CD14-positive monocyte (primary cell): ENCODE results near the gene BUD13. TPM values are rescaled to one million over a fixed set of nuclear protein-coding genes. Genes with fewer than 3 reads are reported as not detected.

Experiments used
- DNase-seq, 3 donors: peaks; one replicate each; pipeline ENCODE4 v3.0.0-alpha.2; 2011 to 2022
- H2AFZ ChIP-seq: 2 replicates; pipeline ENCODE4 v1.6.0; 2012; ENCODE audit warnings: mild to moderate bottlenecking, low read depth, low read length, inconsistent platforms; ENCODE audit not compliant: insufficient read depth, poor library complexity, severe bottlenecking
- H3K27ac ChIP-seq, 2 donors: 1 replicate in 1 of 2; 2 replicates in 1 of 2; pipeline ENCODE4 v1.5.1; 2012 to 2013; ENCODE audit warnings: low read length in 2 of 2, control low read depth in 1 of 2, inconsistent platforms in 1 of 2, low read depth in 1 of 2, mild to moderate bottlenecking in 1 of 2
- H3K27me3 ChIP-seq, 2 donors: one replicate each; pipeline versions ENCODE4 v1.6.0 to v1.6.1; 2011 to 2013; ENCODE audit warnings: low read length in 2 of 2; ENCODE audit not compliant: control insufficient read depth in 2 of 2, insufficient read depth in 2 of 2
- H3K36me3 ChIP-seq, 2 donors: replicated peaks in 1 of 2; 1 replicate in 1 of 2; 2 replicates in 1 of 2; pipeline versions ENCODE4 v1.5.1 to v1.6.1; 2012 to 2013; ENCODE audit warnings: low read length in 2 of 2, control low read depth in 1 of 2, inconsistent platforms in 1 of 2, mild to moderate bottlenecking in 1 of 2; ENCODE audit not compliant: insufficient read depth in 2 of 2, control insufficient read depth in 1 of 2
- H3K4me1 ChIP-seq, 2 donors: 1 replicate in 1 of 2; 2 replicates in 1 of 2; pipeline versions ENCODE4 v1.5.1 to v1.6.1; 2012 to 2013; ENCODE audit warnings: low read length in 2 of 2, control low read depth in 1 of 2, inconsistent platforms in 1 of 2, mild to moderate bottlenecking in 1 of 2, moderate library complexity in 1 of 2; ENCODE audit not compliant: insufficient read depth in 2 of 2, control insufficient read depth in 1 of 2
- H3K4me2 ChIP-seq: replicated peaks from 2 replicates; pipeline ENCODE3; 2012; ENCODE audit warnings: low read length, moderate library complexity, mild to moderate bottlenecking; ENCODE audit not compliant: poor library complexity, severe bottlenecking; ENCODE audit errors: extremely low read depth
- H3K4me3 ChIP-seq, 3 experiments: fragments of 200-600 bp in 1 of 3; sonication (generic) in 1 of 3; replicated peaks in 1 of 3; 1 replicate in 2 of 3; 2 replicates in 1 of 3; pipeline ENCODE4 v1.5.1; 2011 to 2013; ENCODE audit warnings: low read length in 3 of 3, mild to moderate bottlenecking in 3 of 3, control low read depth in 2 of 3, low read depth in 2 of 3, inconsistent platforms in 1 of 3, moderate library complexity in 1 of 3
- H3K79me2 ChIP-seq: 2 replicates; pipeline ENCODE4 v1.6.0; 2012; ENCODE audit warnings: mild to moderate bottlenecking, control low read depth, inconsistent platforms, low read length, moderate library complexity; ENCODE audit not compliant: insufficient read depth
- H3K9ac ChIP-seq: 2 replicates; pipeline ENCODE4 v1.6.0; 2017; ENCODE audit warnings: low read length, mild to moderate bottlenecking; ENCODE audit not compliant: insufficient read depth, poor library complexity, severe bottlenecking
- H3K9me3 ChIP-seq, 2 donors: replicated peaks in 1 of 2; 1 replicate in 1 of 2; 2 replicates in 1 of 2; pipeline versions ENCODE4 v1.5.1 to v1.6.1; 2012 to 2013; ENCODE audit warnings: low read length in 2 of 2, control low read depth in 1 of 2; ENCODE audit not compliant: control insufficient read depth in 1 of 2, insufficient read depth in 1 of 2
- H4K20me1 ChIP-seq: 2 replicates; pipeline ENCODE4 v1.6.0; 2012; ENCODE audit warnings: mild to moderate bottlenecking, low read length, control low read depth, moderate library complexity; ENCODE audit not compliant: insufficient read depth
- H3K27ac Mint-ChIP-seq, 7 donors: one replicate each; pipeline ENCODE4 v1.8.0; 2020; ENCODE audit warnings: mild to moderate bottlenecking in 7 of 7, mixed read lengths in 7 of 7, moderate library complexity in 6 of 7, inconsistent platforms in 2 of 7
- H3K27me3 Mint-ChIP-seq, 3 donors: one replicate each; pipeline ENCODE4 v1.8.0; 2021 to 2022; ENCODE audit warnings: low read depth in 3 of 3, mild to moderate bottlenecking in 3 of 3, mixed read lengths in 3 of 3, moderate library complexity in 3 of 3, inconsistent platforms in 1 of 3
- H3K36me3 Mint-ChIP-seq, 2 donors: one replicate each; pipeline ENCODE4 v1.8.0; 2020; ENCODE audit warnings: mixed read lengths in 2 of 2, inconsistent platforms in 1 of 2, mild to moderate bottlenecking in 1 of 2
- H3K4me1 Mint-ChIP-seq: one replicate; pipeline ENCODE4 v1.8.0; 2020; ENCODE audit warnings: mild to moderate bottlenecking, mixed read lengths
- H3K4me3 Mint-ChIP-seq, 2 donors: one replicate each; pipeline ENCODE4 v1.8.0; 2020; ENCODE audit warnings: mild to moderate bottlenecking in 2 of 2, mixed read lengths in 2 of 2, moderate library complexity in 1 of 2
- H3K9me3 Mint-ChIP-seq, 7 donors: one replicate each; pipeline ENCODE4 v1.8.0; 2020 to 2022; ENCODE audit warnings: mixed read lengths in 7 of 7, mild to moderate bottlenecking in 6 of 7, moderate library complexity in 6 of 7, inconsistent platforms in 2 of 7
- CTCF ChIP-seq: fragments of 200-600 bp; IDR thresholded peaks from one replicate; pipeline ENCODE4 v1.8.0; 2022; ENCODE audit warnings: antibody characterized with exemption, mild to moderate bottlenecking
- WGBS: methylation state at CpG from one replicate; pipeline ENCODE4 v1.1.5; 2013; ENCODE audit warnings: missing lambda C conversion rate; ENCODE audit not compliant: insufficient coverage; 5-methylcytosine and 5-hydroxymethylcytosine counted together
- intact Hi-C, 2 donors: fragments of 100-400 bp; cut with micrococcal nuclease; formaldehyde crosslinking; loops; one replicate each; pipeline versions ENCODE4 v1.15.0 to v1.15.1; 2023
- polyA plus RNA-seq, 3 donors: library from polyadenylated mRNA; depleted of rRNA in 1 of 3; unstranded in 2 of 3; stranded (reverse) in 1 of 3; fragments of 300-500 nt in 2 of 3; fragments of >200 nt in 1 of 3; fragmentation: Illumina TruSeq in 2 of 3; gene quantifications; 1 replicate in 2 of 3; 2 replicates in 1 of 3; pipeline ENCODE4 v1.2.3, GENCODE V29; 2012 to 2021

The BUD13 gene
- polyA plus RNA-seq, 3 donors = 4.2 to 8.7 (median 5.3) TPM

- WGBS = 75% methylated on average over 1 of the region's 4 CpGs
- Mint-ChIP-seq H3K4me3 (no peak overlapping the region), H3K36me3 (no peaks in the 10 kb centered on the region), H3K27me3 (peaks cover 3 to 5% (median 4%) of the 10 kb centered on the region in 3 donors), H3K4me1 (no peaks in the 10 kb centered on the region), H3K9me3 (peaks cover 0 to 2% (median 0%) of the 10 kb centered on the region in 7 donors), H3K27ac (no peak overlapping the region)
- intact Hi-C loops = no loop called here
- DNase-seq = no peak
- Histone ChIP-seq H3K9me3 (no peaks in the 10 kb centered on the region), H2AFZ (no peak overlapping the region), H3K36me3 (no peaks in the 10 kb centered on the region), H3K27me3 (no peaks in the 10 kb centered on the region), H4K20me1 (no peaks in the 10 kb centered on the region), H3K4me2 (no peak overlapping the region), H3K4me3 (no peak overlapping the region), H3K79me2 (no peaks in the 10 kb centered on the region), H3K27ac (no peak overlapping the region), H3K4me1 (no peaks in the 10 kb centered on the region), H3K9ac (no peak overlapping the region)
- no peak for TF ChIP-seq CTCF
These were observed 56.2 kb downstream of the BUD13 start for GRCh38 chr11:116716621-116717020.

GRCh38 chr11:116715383-116715782 lies 57.4 kb downstream of the BUD13 start:
- no peaks in the 10 kb centered on the region for H3K27me3 ChIP-seq
- no peak overlapping the region for H3K4me2 ChIP-seq
- H3K4me1 ChIP-seq = no peaks in the 10 kb centered on the region
- Mint-ChIP-seq H3K27me3 (peaks cover 6 to 9% (median 6%) of the 10 kb centered on the region in 3 donors), H3K4me3 (no peak overlapping the region), H3K9me3 (peaks cover 0 to 2% (median 0%) of the 10 kb centered on the region in 7 donors), H3K4me1 (no peaks in the 10 kb centered on the region), H3K27ac (no peak overlapping the region), H3K36me3 (no peaks in the 10 kb centered on the region)
- H3K79me2 ChIP-seq = no peaks in the 10 kb centered on the region
- H2AFZ ChIP-seq = no peak overlapping the region
- H3K27ac ChIP-seq = no peak overlapping the region
- TF ChIP-seq CTCF = no peak
- no peaks in the 10 kb centered on the region for H3K36me3 ChIP-seq
- H4K20me1 ChIP-seq = no peaks in the 10 kb centered on the region
- H3K9me3 ChIP-seq = no peaks in the 10 kb centered on the region
- intact Hi-C loops = no loop called here
- no peak overlapping the region for H3K4me3 ChIP-seq
- 90% methylated on average over 3 of the region's 5 CpGs for whole genome bisulfite sequencing
- H3K9ac ChIP-seq = no peak overlapping the region
- DNase-seq = no peak
